DMS153 treated with DMSO at 0.1 percent for 48 hours (cell line): ENCODE data around the gene PAPPA2.
"Not testable (repeated sequence)": the region's sequence is repeated elsewhere in the genome, so short reads cannot be mapped to it uniquely, and the experiment has no call there.

Experiments used
- DNase-seq: peaks from one replicate; lab custom pipeline; 2025; ENCODE audit not compliant: unreplicated experiment; lab: John Stamatoyannopoulos, UW

PAPPA2 gene

GRCh38 chr1:176602388-176603004, 139.5 kb downstream of the PAPPA2 start:
- DNase-seq, result no peak

DNA sequence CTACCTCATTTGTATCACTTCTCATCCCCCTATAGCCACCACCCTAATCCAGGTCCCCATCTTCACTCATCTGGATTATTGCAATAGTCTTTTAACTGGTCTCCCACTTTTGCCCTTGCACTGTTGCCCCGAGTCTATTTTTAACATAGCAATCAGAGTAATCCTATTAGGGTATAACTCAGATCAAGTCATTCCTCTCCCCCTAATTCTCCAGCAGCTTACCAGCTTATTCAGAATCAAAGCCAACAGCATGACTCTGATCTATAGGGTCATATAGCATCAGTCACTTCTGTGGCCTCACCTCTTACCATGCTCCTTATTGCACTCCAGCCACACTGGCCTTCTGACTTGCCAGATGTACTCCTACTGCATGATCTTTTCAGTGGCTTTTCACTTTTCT, 140.7 kb downstream of the PAPPA2 start:
- no peak for DNase-seq

DNA sequence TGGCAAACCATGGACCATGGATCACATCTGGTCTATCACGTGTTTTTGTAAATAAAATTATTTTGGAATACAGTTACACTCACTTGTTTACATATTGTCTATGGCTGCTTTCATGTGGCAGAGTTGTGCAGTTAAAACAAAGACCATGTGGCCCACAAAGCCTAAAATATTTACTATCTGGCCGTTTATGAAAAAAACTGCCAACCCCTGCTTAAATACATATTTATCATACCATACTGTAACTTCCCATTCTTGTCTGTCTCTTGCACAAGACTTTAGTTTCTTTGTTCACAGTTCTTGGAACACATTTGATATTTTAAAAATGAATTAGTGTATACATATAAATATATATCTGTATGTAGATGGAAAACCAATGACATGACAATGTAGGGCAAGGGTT, 141.5 kb downstream of the PAPPA2 start:
- no peak for DNase-seq

- no peak for DNase-seq
Observed at GRCh38 chr1:176605176-176605575, 142.2 kb downstream of the PAPPA2 start.

DNA sequence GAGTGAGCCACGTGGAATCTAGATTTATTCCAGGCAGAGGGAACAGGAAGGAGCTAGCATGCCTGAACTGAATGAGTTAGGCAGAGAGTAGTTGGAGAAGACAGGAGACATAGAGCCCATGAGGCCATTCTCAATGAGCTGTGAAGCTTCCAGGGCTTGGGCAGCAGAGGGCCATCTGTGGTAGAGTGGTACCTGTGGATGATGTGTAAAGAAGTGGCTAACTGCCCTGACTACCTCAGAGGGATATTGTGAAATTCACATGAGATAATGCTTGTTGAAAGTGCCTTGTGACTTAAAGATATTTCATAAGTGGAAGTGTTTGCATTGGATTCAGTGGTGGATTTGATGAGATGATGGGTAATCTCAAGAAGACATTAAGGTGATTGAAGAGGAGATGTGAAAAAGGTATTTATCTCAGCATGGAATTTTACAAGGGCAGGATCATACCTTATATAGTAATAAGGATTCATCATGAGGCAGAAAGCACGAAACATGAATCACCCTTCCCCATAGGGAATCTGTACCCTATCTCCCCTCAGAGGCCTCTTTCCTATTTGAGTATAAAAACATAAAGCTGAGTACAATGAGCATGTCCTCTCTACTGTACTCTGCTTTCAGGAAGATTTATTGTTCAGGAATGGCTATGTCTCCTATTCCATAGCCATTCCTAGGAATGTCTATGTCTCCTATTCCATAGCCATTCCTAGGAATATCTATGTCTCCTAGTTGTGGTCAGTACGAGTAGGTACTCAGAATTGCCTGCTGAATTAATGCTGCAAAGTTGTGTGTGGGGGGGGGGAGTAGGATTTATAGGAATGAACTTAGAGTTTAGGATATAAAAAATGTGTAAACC, 146.8 kb downstream of the PAPPA2 start:
- DNase-seq, result no peak

DNA sequence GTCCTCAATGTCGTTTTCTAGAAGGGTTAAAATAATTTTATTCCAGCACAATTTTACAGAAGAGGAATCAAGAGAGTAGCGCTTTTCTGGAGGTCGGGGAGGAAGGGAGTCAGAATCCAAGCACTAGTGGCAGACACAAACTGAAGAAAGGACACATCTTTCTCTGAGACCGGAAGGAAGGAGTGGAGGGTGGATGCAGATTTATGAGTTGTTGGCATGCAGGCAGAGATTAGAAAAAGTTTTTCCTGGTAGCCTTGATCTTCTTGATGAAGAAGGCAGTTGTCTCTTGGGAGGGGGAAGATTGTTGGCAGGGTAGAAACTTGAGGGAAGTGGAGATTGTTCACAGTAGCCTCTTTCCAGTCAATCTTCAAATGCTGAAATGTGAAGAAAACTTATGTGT, 149.8 kb downstream of the PAPPA2 start:
- no peak for DNase-seq

GRCh38 chr1:176617881-176618280, 154.9 kb downstream of the PAPPA2 start:
- no peak for DNase-seq

GRCh38 chr1:176619261-176619660, 156.3 kb downstream of the PAPPA2 start:
- DNase-seq, result no peak

DNA sequence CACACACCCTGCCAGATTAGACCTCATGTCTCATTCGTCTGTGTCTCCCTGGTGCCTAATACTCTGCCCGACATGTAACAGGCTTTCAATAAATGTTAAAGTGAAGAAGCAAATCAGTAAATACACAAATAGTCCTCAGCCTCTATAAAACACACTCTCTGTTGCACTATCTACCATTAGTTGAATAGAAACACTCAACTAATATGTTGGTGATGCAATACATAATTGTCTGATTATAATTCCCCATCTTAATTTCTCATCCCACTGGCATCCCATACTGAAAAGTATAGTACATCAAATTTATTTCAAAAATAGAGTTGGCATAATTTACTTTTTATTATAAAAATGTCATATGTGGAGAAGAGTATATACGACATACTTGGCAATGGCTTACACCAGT, 162.4 kb downstream of the PAPPA2 start:
- DNase-seq, result no peak

- no peak for DNase-seq
Observed at GRCh38 chr1:176626572-176627061, 163.6 kb downstream of the PAPPA2 start.

- no peak for DNase-seq
Observed at GRCh38 chr1:176628775-176629174, 165.8 kb downstream of the PAPPA2 start.

DNA sequence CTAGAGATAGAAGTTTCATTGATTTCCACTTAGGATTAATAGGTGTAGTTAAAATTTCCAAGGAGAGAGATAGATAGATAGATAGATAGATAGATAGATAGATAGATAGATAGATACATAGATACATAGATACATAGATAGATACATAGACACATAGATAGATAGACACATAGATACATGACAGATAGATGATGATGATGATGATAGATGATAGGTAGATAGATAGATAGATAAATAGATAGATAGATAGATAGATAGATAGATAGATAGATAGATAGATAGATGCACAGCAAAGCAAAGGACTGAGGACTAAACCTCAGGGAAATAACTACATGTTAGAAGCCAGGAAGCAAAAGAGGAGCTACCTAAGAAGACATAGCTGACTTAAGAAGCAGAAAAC, 171.8 kb downstream of the PAPPA2 start:
- not testable (repeated sequence) for DNase-seq

- DNase-seq, result no peak
Observed at GRCh38 chr1:176638713-176639526, 175.9 kb downstream of the PAPPA2 start.

GRCh38 chr1:176643536-176643935, 180.6 kb downstream of the PAPPA2 start:
- DNase-seq, result no peak

DNA sequence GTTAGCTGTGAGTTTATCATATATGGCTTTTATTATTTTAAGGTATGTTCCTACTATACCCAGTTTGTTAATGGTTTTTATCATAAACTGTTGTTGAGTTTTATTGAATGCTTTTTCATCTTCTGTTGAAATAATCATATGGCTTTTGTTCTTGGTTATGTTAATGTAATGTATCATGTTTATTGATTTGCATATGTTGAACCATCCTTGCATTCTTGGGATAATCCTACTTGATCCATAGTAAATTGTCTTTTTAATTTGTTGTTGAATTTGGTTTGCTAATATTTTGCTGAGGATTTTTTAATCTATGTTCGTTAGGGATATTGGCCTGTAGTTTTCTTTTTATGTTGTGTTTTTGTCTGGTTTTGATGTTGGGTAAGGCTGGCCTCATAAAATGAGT, 185.6 kb downstream of the PAPPA2 start:
- DNase-seq, result no peak

- no peak for DNase-seq
Observed at GRCh38 chr1:176656257-176656995, 193.5 kb downstream of the PAPPA2 start.

- DNase-seq, result no peak
Observed at GRCh38 chr1:176669782-176670181, 206.8 kb downstream of the PAPPA2 start.

DNA sequence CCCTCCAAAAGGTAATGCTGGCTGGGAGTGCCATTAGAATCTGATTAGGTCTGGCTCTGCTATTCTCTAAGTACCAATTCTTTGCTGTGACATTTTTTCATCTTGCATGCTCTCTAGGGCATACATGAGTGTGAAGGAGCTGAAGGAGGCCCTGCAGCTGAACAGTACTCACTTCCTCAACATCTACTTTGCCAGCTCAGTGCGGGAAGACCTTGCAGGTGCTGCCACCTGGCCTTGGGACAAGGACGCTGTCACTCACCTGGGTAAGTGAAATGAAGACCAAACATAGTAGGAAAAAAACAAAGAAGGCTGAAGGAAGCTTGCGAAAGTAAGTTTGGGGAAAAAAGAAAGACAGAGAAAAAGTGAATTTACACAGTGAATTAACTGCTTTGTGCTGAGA, 207.9 kb downstream of the PAPPA2 start:
- no peak for DNase-seq

DNA sequence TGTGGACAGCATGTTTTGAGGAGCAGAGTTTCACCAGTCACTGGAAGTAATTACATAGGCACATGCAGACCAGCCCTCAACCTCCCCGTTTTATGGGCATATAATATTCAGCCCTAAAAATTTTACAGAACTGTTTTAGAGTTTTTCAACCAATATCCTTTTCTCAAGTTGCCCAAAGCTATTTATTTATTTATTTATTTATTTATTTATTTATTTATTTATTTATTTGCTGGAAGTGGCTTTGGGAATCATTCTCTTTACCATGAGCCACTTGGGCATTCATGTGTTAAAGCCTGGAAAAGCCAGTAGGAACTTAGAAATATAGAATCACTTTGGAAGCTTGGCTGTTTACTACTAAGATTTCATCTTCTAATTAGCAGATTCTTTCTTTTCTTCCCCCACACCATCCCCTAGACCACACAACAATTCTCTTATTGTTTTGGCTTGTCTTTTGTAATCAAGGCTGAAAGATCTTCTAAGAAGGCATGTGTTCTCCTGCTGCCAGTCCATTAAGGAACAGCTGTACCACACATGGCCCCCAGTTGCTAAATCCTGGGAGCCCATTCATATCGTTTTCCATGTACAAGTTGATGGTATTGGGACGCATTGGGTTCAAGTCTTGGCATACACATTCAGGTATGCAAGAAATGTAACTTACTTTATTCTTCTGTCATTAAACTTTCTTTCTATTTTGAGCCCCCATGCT, 220.0 kb downstream of the PAPPA2 start:
- DNase-seq, result no peak
